Stimulated activated CD8-positive, alpha-beta memory T cell treated with anti-CD3 and anti-CD28 coated beads, Interleukin-12 subunit alpha, Interleukin-12 subunit beta, amount 100 ng/mL, for 1 hour (primary cell): ENCODE results near the gene MYO18B.

ENCODE experiments used
- DNase-seq: peaks from one replicate; pipeline ENCODE4 v3.0.0-alpha.2; 2020; ENCODE audit warnings: low read depth

MYO18B gene

DNA sequence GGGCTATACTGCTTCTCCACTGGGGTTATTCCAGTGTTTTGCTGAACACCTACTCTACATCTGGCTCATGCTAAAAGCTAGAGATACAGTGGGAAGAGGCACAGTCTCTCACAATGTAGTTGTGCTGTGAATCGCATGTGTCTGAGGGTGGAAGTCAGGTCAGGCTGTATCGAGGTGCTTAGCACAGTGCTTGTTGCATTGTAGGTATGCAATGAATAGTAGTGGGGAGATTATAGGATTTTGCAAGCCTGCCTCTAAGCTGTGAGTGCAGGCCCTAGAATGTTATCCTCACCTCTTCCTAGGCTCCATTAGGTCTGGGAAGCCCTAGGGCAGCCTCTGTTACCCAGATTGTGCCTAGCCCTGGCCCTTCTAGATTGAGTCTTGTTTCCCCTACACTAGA, 37.4 kb downstream of the MYO18B start:
- no peak for DNase-seq

DNA sequence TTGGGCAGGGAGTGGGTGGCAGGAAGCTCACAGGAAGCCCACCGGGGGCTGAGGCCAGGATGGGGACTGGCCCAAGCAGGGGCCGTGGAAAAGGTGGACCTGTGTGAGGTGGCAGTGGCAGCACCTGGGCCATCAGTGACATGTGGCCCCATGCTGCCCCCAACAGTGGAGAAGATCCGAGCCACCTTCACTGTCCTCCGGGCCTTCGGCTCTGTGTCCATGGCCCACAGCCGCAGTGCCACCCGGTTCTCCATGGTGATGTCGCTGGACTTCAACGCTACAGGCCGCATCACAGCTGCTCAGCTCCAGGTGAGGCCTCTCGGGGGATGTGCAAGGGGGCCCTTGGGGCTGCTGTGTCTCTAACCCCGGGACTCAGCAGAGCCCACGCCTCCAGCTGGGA, 37.9 kb downstream of the MYO18B start:
- DNase-seq, result no peak

DNA sequence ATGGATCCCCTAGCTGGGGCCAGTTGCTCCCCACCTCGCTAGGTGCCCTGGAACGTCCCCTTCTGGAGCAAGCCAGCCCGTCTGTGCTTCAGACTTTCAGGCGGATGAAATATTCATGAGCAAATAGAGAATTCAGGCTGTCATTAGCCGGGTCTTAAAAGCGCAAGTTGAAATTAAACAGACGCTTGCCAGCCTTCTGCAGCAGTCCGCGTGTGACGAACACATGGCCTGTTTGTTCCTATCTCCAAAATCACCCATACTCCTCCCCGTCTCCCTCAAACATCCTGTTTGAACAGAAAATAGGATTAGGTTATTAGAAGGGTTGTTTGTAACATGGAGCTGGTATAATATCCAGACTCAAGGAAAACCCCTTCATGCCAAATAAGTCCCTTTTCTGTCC, 38.7 kb downstream of the MYO18B start:
- no peak for DNase-seq

DNA sequence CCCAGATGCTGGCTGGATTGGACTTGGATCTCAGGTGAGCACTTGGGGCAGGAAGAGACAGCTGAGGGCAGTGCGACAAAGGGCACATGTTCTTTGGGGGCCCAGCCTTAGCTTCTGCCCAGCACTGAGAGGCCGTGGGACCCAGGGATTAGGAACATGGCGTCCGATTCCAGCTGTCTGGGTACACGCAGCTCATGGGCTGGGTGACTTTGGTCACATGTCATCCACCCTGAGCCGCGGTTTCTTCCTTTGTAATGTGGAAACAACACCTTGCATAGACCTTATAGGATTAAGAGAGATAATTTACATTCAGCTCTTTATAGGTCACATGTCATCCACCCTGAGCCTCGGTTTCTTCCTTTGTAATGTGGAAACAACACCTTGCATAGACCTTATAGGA, 39.8 kb downstream of the MYO18B start:
- no peak for DNase-seq

DNA sequence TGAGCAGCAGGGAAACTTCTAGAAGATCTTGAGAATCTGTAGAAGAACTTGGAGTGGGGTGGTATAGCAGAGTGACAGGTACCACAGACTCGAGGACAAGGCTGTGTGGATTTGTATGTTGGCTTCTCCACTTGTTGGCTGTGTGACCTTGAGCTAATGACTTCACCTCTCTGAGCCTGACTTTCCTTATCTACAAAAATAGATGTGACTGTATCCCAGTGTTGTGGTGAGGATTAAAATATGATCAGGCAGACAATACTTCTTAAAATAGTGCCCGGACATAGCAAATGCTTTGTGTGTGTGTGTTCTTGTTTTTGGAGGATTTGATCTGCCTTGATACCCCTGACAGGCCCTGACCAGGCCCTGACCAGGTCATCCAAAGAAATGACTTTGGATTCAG, 40.8 kb downstream of the MYO18B start:
- DNase-seq, result no peak

DNA sequence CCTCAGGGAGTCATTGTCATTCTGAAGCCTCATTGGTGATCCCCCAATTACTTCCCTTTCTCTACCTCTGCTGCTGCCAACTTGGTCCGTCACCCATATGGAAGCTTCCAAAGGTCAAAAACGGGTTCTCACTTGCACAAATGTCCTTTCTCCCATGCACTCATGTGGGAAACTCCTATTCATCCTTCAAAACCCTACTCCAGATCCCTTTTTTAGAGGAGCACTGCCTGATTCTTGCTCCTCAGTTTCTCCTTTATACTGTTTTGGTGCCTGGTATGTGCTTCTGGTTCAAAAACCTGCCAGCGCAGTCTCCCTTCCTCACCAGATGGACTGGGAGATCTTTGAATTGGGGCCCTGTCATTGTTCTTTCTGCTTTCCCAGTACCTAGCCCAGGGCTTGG, 41.9 kb downstream of the MYO18B start:
- no peak for DNase-seq

DNA sequence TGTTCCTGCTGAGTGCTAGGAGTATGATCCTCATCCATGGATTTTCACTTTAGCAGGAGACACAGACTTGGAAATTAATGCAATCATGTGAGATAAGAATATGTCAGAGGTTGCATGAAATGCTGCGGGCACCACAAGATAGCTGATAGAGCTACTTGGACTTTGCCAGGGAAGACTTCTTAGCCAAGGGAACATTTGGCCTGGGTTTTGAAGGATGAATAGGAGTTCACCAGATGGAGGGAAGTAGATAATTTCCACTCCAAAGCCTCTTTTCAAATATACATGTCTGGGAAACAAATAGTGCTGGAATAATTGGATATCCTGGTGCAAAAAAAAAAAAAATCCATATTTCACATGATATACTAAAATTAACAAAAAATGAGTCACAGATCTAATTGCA, 44.2 kb downstream of the MYO18B start:
- DNase-seq, result no peak

DNA sequence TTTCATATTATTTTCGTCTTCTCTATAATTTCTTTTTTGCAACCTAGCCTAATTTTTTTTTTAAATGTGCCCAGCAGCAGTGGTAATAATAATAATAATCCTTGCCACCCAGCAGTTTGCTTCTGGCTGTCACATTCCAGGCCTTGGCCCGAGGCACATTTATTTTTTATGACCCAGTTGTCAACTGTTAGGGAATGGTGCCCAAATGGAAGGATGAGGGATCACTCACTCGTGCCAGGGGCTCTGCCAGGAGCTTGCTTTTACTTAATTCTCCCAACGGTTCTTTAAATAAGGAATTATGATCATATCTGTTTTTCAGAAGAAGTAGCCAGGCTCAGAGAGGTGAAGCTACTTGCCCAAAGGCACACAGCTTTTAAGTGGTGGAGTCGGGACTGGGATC, 49.6 kb downstream of the MYO18B start:
- DNase-seq, result no peak

DNA sequence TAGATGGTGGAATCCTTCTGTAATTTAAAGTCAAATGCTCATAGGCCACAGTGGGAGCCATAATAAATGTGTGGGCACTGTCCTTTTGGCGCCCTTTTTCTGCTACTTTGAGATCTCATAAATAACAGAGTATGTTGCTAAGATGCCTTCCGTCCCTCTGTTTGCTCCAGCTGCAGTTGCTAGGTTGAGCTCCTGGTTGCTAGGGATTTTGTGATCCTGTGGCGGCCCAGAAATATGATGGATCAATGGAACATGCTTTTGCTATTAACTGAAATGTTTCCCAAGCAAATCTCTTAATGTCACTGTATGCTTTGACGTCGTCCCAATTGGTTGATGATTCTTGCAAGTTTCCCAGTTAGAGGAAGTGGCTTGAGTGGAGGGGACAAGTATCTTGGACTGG, 53.5 kb downstream of the MYO18B start:
- DNase-seq, result no peak

DNA sequence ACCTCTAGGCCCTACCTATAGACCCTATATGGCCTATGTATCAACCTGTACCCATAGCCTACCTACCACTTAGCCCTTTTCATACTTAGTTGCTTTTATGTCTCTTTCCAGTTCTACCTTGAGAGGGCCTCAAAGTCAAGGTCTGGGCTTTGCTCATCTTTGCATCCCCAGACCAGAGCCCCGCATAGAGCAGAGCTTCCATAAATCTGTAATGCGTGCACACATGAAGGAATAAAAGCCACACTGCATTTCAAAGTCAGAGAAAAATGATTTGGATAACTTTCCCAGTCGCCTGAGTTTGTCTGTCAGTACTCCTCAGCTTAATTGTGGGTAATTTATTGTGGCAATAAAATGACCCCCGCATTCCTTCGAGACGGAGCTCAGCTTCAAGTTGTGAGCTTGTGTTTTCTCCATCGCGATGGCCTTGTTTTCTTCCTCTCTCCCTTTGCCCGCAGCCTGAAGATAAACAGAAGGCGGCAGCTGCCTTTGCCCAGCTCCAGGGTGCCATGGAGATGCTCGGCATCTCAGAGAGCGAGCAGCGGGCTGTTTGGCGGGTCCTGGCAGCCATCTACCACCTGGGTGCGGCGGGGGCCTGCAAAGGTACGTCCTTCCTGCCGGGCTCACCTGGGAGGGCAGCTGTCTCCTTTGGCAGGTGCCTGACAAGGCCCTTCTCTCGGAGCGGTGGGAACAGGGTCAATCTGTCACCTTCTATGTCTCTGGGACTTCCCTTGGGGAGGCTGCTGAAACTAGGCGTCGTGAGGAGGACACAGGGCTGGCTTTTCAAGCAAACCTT, 55.7 kb downstream of the MYO18B start:
- no peak for DNase-seq

DNA sequence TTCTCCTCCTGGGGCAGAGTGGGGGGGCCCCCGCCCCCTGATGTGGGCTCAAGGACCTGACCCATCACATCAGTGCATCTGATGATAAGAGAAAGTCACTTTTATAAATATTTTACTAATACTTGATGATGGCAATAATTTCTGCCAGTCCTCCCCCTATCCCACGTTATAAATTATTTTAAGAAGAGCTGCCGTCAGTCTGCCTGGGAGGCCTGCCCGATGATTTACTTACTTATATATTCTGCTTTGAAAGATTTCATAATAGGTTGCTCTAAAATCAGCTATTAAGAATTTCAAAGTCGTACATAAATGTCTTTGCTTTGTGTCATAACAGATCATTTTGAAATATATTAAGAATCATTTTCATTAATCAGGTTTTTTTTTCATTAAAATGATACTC, 58.8 kb downstream of the MYO18B start:
- DNase-seq, result no peak

DNA sequence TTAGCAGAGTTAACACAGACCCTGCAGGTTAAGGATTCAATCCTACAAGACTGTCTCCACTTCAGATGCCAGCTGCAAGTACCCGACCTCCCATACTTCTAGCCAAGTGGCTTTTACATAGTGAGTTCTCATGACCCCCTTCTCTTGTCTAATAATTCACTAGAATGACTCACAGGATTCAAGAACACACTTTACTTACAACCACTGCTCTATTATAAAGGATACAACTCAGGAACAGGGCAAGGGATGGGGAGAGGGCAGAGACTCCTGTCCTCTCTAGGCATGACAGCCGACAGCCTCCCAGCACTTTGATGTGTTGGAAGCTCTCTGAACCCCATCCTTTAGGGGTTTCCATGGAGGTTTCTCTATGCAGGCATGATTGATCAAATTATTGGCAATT, 60.0 kb downstream of the MYO18B start:
- no peak for DNase-seq

DNA sequence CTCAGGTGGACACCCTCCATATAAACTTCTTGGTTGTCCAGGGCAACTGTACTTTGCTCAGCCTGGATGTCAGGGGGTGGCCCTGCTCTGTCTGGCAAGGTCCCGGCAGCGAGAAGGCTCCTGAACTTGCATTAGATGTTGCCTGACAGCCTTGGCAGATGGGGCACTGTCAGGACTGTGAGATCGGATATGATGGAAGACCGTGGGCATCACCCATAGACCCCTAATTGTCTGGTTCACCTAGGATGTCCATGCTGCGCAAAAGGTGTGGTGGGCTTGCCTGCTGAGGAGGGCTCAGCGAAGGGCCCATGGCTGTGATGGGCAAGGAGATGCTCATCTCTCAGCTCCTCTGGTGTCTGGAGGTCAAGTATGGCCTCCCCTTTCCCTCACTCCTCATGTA, 62.7 kb downstream of the MYO18B start:
- no peak for DNase-seq

DNA sequence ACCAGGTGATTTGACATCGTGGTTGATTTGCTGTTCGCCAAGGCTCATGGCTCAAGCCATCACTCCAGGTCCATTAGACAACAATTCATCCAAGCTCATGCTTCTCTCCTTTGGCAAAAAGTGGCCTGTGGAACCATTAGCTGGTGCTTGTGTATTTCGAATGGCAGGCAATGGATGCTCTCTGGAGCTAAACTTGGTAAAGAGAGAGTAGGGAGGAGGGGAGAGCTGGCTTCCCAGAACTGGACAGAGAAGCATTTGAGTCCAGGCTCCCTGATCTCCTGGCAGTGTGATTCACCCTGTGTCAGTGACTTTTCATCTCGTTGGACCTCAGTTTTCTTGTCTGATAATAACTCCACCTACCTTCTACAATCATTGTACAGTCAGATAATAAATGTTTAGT, 64.6 kb downstream of the MYO18B start:
- DNase-seq, result no peak

DNA sequence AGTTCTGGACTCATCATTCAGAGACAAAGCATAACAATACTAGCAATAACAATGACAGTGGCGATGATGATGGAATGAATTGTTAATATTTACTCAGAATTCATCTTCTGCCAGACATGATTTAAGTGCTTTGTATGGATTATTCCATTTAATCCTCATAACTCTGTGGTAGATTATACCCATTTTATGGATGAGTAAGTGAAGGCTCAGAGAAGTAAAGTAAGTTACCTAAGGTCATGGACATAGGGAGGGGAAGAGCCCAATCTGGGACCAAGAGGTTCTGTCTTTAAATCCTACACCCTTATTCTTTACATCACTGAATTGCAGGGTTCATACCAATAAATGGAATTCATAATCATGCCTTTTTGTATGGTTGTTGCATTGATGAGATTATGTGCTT, 72.7 kb downstream of the MYO18B start:
- no peak for DNase-seq

DNA sequence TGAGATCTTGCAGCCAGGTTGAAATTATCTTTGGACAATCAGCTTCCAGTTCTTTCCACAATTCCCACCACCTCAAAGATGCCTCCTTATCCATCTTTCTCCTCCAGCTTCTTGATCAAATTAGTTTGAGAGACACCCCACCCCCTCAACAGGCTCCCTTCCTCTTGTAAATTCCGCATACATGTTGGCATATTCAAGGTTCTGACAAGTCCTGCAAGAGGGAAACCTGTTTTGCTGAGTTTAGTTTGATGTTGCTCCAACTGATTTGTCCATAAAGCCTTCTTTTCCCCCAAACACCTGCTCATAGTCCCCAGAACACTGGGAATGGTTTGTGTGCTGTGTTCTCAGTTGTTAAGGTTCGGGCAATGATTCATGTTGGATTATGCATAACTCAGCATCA, 73.6 kb downstream of the MYO18B start:
- no peak for DNase-seq

DNA sequence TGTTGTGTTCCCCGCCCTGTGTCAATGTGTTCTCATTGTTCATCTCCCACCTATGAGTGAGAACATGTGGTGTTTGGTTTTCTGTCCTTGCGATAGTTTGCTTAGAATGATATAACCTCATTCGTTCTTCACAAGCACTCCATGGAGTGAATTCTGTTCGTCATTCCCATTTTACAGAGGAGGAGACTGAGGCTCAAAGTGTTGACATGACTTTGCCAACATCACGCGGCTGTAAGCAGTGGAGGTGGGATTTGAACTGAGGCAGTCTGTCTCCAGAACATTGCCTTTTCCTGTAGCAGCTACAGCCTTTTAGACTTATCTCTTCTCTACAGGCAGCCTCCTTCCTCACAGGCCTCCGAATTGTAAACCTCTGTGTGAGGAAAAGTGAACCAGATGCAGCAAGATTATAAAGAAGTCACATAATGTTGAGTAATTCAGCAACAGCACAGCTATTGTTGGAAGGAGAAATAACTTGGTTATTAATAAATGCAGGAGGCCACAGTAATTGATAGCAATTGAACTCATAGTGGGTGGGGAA, 74.6 kb downstream of the MYO18B start:
- no peak for DNase-seq

DNA sequence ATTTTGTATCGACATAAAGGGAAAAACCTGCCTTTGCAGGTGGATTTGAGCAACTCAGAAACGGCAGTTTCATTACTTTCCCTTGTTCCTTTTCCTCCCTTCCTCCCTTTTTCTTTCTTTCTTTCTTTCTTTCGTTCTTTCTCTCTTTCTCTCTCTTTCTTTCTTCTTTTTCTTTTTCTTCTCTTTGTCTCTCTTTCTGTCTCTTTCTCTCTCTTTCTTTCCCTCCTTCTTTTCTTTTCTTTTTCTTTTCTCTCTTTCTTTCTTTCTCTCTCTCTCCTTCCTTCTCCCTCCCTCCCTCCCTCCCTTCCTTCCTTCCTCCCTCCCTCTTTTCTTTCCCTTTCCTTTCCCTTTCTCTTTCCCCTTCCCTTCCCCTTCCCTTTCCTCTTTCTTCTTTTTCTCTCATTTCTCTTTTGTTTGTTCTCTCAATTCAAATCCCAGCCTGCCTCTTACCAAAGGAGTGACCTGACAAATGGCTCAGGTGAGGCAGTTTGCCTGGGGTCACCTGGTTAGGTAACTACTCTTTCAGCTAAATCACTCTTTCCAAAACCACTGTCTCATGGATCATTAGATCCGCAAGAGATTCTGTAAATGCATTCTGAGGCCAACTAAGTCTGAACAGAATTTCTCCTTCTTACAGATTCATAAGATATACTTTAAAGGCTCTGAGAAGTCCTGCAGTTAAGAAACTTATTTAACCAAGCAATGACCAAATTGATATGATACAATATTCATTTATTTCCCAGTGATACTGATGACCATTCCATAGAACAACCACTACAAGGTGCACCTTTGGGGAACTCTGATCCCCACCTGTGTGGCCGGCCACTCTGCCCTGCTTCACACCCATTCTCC, 75.3 kb downstream of the MYO18B start:
- no peak for DNase-seq

DNA sequence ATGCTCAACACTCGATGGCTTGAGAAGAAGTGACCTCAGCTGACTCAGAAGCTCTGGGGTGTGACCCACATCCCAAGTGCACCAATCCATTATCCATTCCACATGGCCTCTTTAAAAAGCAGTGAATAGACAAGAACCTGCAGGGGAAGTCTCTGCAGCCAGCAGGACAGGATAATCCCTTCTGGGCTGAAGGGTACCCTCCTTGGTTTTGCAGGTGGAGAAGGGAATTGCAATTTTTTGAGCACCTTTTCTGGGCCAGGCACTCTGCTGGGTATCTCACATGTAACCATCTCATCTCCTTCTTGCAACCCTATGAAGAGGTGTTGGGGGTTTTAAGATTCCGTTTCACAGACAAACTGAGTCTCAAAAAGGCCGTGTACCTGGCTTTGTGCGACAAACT, 76.6 kb downstream of the MYO18B start:
- no peak for DNase-seq

DNA sequence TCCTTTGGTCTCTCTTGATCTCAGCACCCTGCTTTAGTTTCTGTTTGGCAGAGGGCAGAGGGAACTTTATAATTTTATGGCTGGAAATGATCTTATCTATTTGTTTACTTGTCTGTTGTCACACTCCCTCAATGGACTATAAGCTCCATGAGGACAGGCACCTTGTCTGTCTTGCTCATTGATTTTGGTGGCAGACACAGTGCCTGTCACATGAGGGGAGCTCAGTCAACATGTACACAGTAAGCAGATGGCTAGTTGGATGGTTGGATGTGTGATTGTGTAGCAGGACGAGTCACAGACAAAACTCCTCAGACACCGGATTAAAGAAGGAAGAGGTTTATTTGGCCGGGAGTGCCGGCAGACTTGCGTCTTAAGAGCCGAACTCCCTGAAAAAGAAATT, 80.4 kb downstream of the MYO18B start:
- no peak for DNase-seq

DNA sequence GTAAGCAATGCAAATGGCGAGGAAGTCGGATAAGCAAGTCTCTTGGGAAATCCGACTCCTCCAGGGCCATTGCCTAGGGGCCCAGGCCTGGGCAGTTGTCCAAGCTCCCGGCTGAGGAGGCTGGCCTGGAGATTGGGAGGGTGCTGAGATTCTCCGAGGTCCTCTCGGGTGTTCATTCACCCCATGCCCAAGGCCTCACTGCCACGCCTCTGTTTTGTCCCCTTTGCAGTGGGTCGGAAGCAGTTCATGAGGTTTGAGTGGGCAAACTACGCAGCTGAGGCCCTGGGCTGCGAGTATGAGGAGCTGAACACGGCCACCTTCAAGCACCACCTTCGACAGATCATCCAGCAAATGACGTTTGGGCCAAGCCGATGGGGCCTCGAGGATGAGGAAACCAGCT, 81.3 kb downstream of the MYO18B start:
- no peak for DNase-seq

DNA sequence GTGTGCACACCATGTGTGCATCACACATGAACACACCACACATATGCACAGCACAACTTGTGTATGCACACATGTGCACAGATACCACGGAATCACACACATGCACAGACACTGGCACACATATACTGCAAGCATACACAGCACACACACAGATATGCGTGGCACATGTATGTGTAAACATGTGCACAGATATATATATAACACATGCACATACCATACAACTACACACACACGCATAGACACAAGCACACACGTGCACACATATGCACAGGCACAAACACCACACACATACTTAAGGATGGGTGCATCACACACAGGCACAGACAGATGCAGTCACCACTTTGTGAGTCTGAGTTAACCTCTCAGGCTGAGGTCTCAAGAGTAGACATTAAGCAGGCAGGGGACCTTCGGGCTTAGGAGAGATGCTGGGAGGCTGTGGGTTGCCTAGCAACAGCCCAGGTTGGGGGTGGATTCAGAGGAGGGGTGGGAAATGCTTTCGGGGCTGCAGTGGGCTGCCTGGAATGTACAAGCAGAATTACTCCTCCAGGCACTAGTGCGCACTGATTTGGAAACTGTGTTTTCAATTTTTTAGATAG, 82.9 kb downstream of the MYO18B start:
- DNase-seq, result no peak

DNA sequence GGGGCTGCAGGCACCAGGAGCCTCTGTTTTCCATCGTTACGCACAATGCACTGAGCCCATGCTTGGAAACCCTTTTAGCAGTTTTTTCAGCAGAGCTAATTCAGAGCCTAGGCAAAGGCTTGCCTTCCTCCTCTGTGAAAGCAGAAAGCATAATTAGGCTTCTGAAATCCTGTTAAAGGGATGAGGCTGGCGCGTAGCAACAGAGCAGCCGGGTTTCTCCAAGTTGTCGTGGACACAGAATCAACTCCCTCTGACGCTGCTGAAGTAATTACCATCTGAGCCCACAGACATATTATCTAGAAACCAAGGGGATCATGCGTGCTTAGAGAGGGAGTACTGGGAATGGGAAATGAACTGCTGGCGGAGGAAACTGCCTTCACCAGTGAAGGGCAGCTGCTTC, 85.4 kb downstream of the MYO18B start:
- DNase-seq, result no peak
